ENCODE results near the gene CD93. TPM values are rescaled to one million over a fixed set of nuclear protein-coding genes. Genes with fewer than 3 reads are reported as not detected.

CD93 gene
- total and polyA plus RNA-seq, 2 of the 8 experiments (the other 6 are each of a cell fraction or from before 2014, with no cell fraction given): under 0.01 to 0.07 TPM

- 92% methylated on average over 7 of the region's 7 CpGs; no CpG with 5 or more reads in 1 of the 2 experiments for WGBS, 2 experiments (ENCODE audit: extremely low coverage in 1 of 2, insufficient coverage in 1 of 2, insufficient read length in 1 of 2, insufficient replicate concordance in 2 of 2, low coverage in 1 of 2, low lambda C conversion rate in 2 of 2, missing lambda C conversion rate in 1 of 2)
- no peak for FAIRE-seq
Measured at GRCh38 chr20:23132930-23133559, 46.9 kb upstream of the CD93 start.

More at GRCh38 chr20:23132930-23133559, 46.9 kb upstream of the CD93 start:
- H4K5ac ChIP-seq (ENCODE audit: insufficient read length, low read depth, low read length): no peak overlapping the region
- no peak overlapping the region for H4K91ac ChIP-seq (replicated peaks; ENCODE audit: insufficient read length, low read length)
- no peaks in the 10 kb centered on the region for H3K36me3 ChIP-seq (ENCODE audit: control insufficient read depth in 2 of 4, insufficient read depth in 4 of 4, low read length in 3 of 4)
- H2BK5ac ChIP-seq (ENCODE audit: low read depth, low read length): no peak overlapping the region
- no peak overlapping the region for H2BK120ac ChIP-seq (replicated peaks; ENCODE audit: low read depth, low read length)
- no peaks in the 10 kb centered on the region for H3K23me2 ChIP-seq (ENCODE audit: low read depth, low read length)
- H2BK12ac ChIP-seq (ENCODE audit: low read depth, low read length): no peak overlapping the region
- no peak for DNase-seq (ENCODE audit: low read depth in 1 of 2, low spot score in 2 of 2)
- H3K79me1 ChIP-seq (ENCODE audit: low read depth, low read length): no peaks in the 10 kb centered on the region
- no peak overlapping the region for H3K9ac ChIP-seq (replicated peaks in 1 of 4; ENCODE audit: extremely low read depth in 1 of 4, low read depth in 3 of 4, low read length in 3 of 4)
- no peaks in the 10 kb centered on the region for H3K79me2 ChIP-seq (ENCODE audit: control insufficient read depth in 1 of 2, insufficient read depth in 2 of 2, low read length in 2 of 2)
- H2AFZ ChIP-seq (ENCODE audit: low read length): no peak overlapping the region
- no peak overlapping the region for H3K14ac ChIP-seq (ENCODE audit: insufficient read length)
- TF ChIP-seq MAX (IDR thresholded peaks at IDR 0.05) (no peak), GTF2F1 (IDR thresholded peaks at IDR 0.05; ENCODE audit: borderline replicate concordance, low read depth, low read length) (no peak)
- no peak overlapping the region for H3K4ac ChIP-seq (replicated peaks; ENCODE audit: insufficient read length, low read depth, low read length)
- H4K20me1 ChIP-seq (replicated peaks in 1 of 2; ENCODE audit: control insufficient read depth in 1 of 2, insufficient read depth in 2 of 2, low read length in 2 of 2): no peaks in the 10 kb centered on the region
- H3K27me3 ChIP-seq (replicated peaks in 1 of 4; ENCODE audit: control insufficient read depth in 3 of 4, extremely low read depth in 1 of 4, insufficient read depth in 3 of 4, low read length in 3 of 4): no peaks in the 10 kb centered on the region
- no peak overlapping the region for H2BK20ac ChIP-seq (ENCODE audit: low read length)
- ChIA-PET CTCF (ENCODE audit: partially characterized antibody) (interaction anchor here (0.6 to 1.4 kb wide), 5 partner anchors 13 to 208 kb away, joined by 3 to 5 read pairs (median 3); no protein-coding TSS in a partner anchor), POLR2A (ENCODE audit: partially characterized antibody) (no interaction called here)
- no peak overlapping the region for H2AK5ac ChIP-seq (ENCODE audit: low read depth, low read length)
- no peak overlapping the region for H3K4me2 ChIP-seq (ENCODE audit: insufficient read depth in 1 of 2, low read depth in 2 of 2, low read length in 2 of 2)
- no peak overlapping the region for H3K56ac ChIP-seq (replicated peaks; ENCODE audit: insufficient read length, low read depth, low read length)
- no peaks in the 10 kb centered on the region; a peak in 1 of 4 replicates for H3K9me3 ChIP-seq (ENCODE audit: insufficient read depth in 2 of 2, low read depth in 1 of 2, low read length in 1 of 2)
- no peak overlapping the region for H3K4me3 ChIP-seq (ENCODE audit: extremely low read depth in 1 of 4, insufficient read depth in 2 of 4, low read depth in 3 of 4, low read length in 4 of 4)
- H4K8ac ChIP-seq (ENCODE audit: extremely low read depth, insufficient read depth, low read length): no peak overlapping the region
- H3K27ac ChIP-seq (ENCODE audit: low read depth, low read length): no peak overlapping the region
- H2BK15ac ChIP-seq (ENCODE audit: low read length): no peak overlapping the region
- no peak overlapping the region for H3K18ac ChIP-seq (ENCODE audit: extremely low read depth, low read length)
- peaks cover 0 to 3% (median 0%) of the 10 kb centered on the region in 4 experiments; a peak in 1 of 7 replicates for H3K4me1 ChIP-seq (replicated peaks in 1 of 4; ENCODE audit: control insufficient read depth in 3 of 4, insufficient read depth in 4 of 4, low read length in 3 of 4)
- H3K23ac ChIP-seq (ENCODE audit: insufficient read length): no peak overlapping the region

All from H1 (cell line).